ENCODE results near the gene MILR1.
"Not testable (repeated sequence)": the region's sequence is repeated elsewhere in the genome, so short reads cannot be mapped to it uniquely, and the experiment has no call there.

MILR1 gene

DNA sequence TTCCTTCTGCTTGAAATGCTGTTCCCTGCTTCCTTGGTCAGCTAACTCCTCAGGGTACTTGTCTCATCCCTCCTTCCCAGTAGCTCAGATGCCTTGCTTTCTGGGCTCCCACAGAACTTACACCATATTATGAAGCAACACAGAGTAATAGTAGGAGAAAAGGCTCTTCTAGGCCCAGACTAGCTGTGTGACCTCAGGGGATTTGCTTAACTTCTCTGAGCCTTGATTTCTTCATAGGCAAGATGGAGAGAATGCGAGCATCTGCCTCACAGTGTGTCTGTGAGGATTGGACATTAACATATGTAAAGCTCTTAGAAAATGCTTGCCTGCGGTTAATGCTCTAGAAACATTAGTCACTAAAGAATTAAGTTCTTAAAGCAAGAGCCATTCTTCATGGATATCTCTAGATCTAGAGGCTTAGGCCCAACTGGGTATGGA is 36.0 kb upstream of the MILR1 start:
- no peaks in the 10 kb centered on the region for H3K4me1 ChIP-seq
- no peak for DNase-seq
- no peaks in the 10 kb centered on the region for H3K27me3 ChIP-seq
- H3K36me3 ChIP-seq, result no peaks in the 10 kb centered on the region
- TF ChIP-seq, protein P1, sequence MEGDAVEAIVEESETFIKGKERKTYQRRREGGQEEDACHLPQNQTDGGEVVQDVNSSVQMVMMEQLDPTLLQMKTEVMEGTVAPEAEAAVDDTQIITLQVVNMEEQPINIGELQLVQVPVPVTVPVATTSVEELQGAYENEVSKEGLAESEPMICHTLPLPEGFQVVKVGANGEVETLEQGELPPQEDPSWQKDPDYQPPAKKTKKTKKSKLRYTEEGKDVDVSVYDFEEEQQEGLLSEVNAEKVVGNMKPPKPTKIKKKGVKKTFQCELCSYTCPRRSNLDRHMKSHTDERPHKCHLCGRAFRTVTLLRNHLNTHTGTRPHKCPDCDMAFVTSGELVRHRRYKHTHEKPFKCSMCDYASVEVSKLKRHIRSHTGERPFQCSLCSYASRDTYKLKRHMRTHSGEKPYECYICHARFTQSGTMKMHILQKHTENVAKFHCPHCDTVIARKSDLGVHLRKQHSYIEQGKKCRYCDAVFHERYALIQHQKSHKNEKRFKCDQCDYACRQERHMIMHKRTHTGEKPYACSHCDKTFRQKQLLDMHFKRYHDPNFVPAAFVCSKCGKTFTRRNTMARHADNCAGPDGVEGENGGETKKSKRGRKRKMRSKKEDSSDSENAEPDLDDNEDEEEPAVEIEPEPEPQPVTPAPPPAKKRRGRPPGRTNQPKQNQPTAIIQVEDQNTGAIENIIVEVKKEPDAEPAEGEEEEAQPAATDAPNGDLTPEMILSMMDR (IDR thresholded peaks at IDR 0.05; ENCODE audit: low read depth, low read length), result no peak
- no peak overlapping the region for H3K4me3 ChIP-seq (ENCODE audit: low read depth, low read length)
- H3K9me3 ChIP-seq, result no peaks in the 10 kb centered on the region

DNA sequence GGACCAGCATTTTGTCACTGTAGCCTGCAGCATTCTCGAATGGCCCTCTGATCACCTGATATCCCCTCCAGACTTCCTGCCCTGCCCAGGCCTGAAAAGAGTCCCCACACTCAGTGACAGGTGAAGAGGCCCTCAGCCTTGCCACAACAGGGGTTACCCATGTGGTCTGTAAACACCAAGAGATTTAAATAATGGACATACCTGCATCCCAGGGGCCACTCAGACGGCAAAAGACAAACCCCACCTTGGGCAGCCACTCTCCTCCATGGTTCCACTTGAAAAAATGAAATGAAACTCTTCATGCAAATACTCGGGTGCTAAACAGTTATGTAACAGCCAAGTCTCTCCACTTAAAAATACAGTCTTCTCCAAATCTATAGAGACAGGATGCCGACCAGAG is 35.4 kb upstream of the MILR1 start:
- no peak for DNase-seq
- H3K27me3 ChIP-seq, result no peaks in the 10 kb centered on the region
- TF ChIP-seq, protein P1 (IDR thresholded peaks at IDR 0.05; ENCODE audit: low read depth, low read length), result no peak
- H3K36me3 ChIP-seq, result no peaks in the 10 kb centered on the region
- H3K9me3 ChIP-seq, result no peaks in the 10 kb centered on the region
- no peak overlapping the region for H3K4me3 ChIP-seq (ENCODE audit: low read depth, low read length)
- no peaks in the 10 kb centered on the region for H3K4me1 ChIP-seq

DNA sequence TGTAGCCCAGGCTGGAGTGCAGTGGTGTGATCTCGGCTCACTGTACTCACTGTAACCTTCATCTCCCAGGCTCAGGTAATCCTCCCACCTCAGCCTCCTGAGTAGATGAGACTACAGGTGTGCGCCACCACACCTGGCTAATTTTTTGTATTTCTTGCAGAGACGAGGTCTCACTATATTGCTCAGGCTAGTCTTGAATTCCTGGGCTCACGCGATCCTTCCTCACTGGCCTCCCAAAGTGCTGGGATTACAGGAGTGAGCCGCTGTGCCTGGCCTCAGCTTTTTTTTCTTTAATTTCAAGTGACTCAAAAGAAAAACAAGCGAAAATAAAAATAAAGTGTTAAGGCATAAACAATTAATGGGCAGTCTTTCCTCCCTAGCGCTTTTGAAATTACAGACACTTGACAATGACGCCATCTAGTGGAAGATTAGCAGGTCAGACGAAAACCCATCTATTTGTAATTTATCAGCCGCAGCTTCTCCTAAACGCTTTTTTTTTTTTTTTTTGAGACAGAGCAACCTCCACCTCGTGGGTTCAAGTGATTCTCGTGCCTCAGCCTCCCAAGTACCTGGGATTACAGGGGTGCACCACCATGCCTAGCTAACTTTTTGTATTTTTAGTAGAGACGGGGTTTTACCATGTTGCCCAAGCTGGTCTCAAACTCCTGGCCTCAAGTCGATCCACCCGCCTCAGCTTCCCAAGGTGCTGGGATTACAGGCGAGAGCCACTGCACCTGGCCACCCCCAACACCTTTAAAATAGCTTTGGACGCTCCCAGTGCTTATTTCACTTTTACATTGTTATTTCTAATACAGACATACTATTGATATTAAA is 30.2 kb upstream of the MILR1 start:
- no peak for DNase-seq
- Histone ChIP-seq H3K4me3 (ENCODE audit: low read depth, low read length) (peak overlapping the region; percentile 18; the same call in 1 of the 2 replicates), H3K27me3 (no peaks in the 10 kb centered on the region), H3K36me3 (no peaks in the 10 kb centered on the region), H3K4me1 (no peaks in the 10 kb centered on the region), H3K9me3 (no peaks in the 10 kb centered on the region)
- TF ChIP-seq, protein P1 (IDR thresholded peaks at IDR 0.05; ENCODE audit: low read depth, low read length), result peak; percentile 80

- TF ChIP-seq, protein P1 (IDR thresholded peaks at IDR 0.05; ENCODE audit: low read depth, low read length), result peak; percentile 89
- H3K9me3 ChIP-seq, result no peaks in the 10 kb centered on the region
- DNase-seq, result peak; percentile 32
- peaks cover 5% of the 10 kb centered on the region for H3K27me3 ChIP-seq
- H3K36me3 ChIP-seq, result no peaks in the 10 kb centered on the region
- H3K4me3 ChIP-seq (ENCODE audit: low read depth, low read length), result no peak overlapping the region
- H3K4me1 ChIP-seq, result no peaks in the 10 kb centered on the region
Measured at GRCh38 chr17:64420143-64420670, 28.7 kb upstream of the MILR1 start.

DNA sequence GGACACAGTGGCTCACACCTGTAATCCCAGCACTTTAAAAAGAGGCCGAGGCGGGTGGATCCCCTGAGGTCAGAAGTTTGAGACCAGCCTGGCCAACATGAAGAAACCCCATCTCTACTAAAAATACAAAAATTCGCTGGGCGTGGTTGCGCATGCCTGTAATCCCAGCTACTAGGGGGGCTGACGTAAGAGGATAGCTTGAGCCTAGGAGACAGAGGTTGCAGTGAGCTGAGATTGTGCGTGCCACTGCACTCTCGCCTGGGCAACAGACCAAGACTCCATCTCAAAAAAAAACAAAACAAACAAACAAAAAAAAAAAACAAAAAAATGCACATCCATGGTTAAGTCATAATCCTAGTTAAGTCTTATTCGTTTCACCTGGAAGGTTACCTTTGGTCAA is 26.8 kb upstream of the MILR1 start:
- not testable (repeated sequence) for H3K36me3 ChIP-seq

DNA sequence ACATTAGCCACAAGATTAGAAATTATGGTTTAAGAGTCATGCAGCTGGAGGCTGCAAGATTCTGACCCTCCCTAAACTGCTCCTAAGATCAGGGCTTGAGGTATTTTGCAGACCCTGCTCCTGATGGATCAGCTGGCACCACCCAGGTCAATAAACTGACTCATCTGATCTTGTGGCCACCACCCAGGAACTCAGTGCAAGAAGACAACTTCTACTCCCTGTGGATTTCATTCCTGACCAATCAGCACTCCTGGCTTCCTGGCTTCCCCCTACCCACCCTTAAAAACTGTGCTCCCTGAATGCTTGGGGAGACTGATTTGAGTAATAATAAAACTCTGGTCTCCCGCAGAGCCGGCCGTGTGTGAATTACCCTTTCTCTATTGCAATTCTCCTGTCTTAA is 25.0 kb upstream of the MILR1 start:
- TF ChIP-seq, protein P1 (IDR thresholded peaks at IDR 0.05; ENCODE audit: low read depth, low read length), result no peak
- H3K27me3 ChIP-seq, result peaks cover 26% of the 10 kb centered on the region
- no peak for DNase-seq

More for the DNA sequence above, 26.8 kb upstream of the MILR1 start:
- H3K4me3 ChIP-seq (ENCODE audit: low read depth, low read length); DNase-seq; H3K9me3 ChIP-seq; H3K4me1 ChIP-seq: not testable (repeated sequence)
- peaks cover 21% of the 10 kb centered on the region for H3K27me3 ChIP-seq

More for the DNA sequence above, 25.0 kb upstream of the MILR1 start:
- no peaks in the 10 kb centered on the region for H3K9me3 ChIP-seq
- H3K4me3 ChIP-seq (ENCODE audit: low read depth, low read length), result no peak overlapping the region
- no peaks in the 10 kb centered on the region for H3K4me1 ChIP-seq
- no peaks in the 10 kb centered on the region for H3K36me3 ChIP-seq

All from BE2C (cell line).